ENCODE results near the gene ZDHHC16. TPM values are rescaled to one million over a fixed set of nuclear protein-coding genes. Genes with fewer than 3 reads are reported as not detected.

Gene ZDHHC16
- total RNA-seq, 1 experiment from 2014 or later: 43.5 TPM

DNA sequence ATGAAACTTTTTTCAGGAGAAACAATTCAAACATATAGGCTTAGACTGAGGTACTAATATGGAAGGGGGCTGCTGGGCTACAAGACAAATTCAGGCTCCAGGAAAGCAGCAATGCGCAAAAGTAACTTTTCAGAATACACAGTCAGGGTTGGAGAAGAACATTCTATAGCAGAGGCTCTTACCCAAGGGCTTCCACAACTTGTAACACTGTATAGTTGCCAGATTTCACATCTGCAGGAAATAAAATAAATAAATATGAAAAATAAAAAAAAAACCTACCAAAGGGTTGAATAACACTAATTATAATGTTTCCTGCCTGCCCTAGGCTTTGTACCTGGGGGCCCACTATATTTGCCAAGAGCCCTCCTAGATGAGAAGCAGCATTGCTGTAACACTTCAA, 37.9 kb downstream of the ZDHHC16 start:
- H3K4me1 ChIP-seq: no peaks in the 10 kb centered on the region
- no peak for TF ChIP-seq CTCF (IDR thresholded peaks at IDR 0.05; ENCODE audit: insufficient read depth in 1 of 2, low read depth in 1 of 2, low read length in 1 of 2, severe bottlenecking in 1 of 2, unreplicated experiment in 1 of 2)
- H3K27ac Mint-ChIP-seq (ENCODE audit: unreplicated experiment): no peak overlapping the region
- H3K27me3 ChIP-seq (replicated peaks; ENCODE audit: control insufficient read depth, insufficient read depth, low read length): no peaks in the 10 kb centered on the region
- no peak for DNase-seq
- no TSS peak for BruUV-seq (replicated peaks)
- no peaks in the 10 kb centered on the region for H3K9me3 Mint-ChIP-seq (ENCODE audit: unreplicated experiment)
- H3K4me3 ChIP-seq (ENCODE audit: low read depth, low read length): no peak overlapping the region
- POLR2A ChIA-PET: no interaction called here
- peaks cover 46% of the 10 kb centered on the region for H3K36me3 Mint-ChIP-seq (ENCODE audit: insufficient read depth, unreplicated experiment)
- CTCF ChIA-PET: no interaction called here
- H3K9me3 ChIP-seq: no peaks in the 10 kb centered on the region
- no peaks in the 10 kb centered on the region for H3K4me1 Mint-ChIP-seq (ENCODE audit: low read depth, unreplicated experiment)
- no peaks in the 10 kb centered on the region for H3K27me3 Mint-ChIP-seq (ENCODE audit: insufficient read depth, unreplicated experiment)
- no peak overlapping the region for H3K4me3 Mint-ChIP-seq (ENCODE audit: unreplicated experiment)
- intact Hi-C loops (cut with micrococcal nuclease; ENCODE audit: unreplicated experiment): no loop called here
- H3K36me3 ChIP-seq (ENCODE audit: control insufficient read depth, insufficient read depth, low read length): no peaks in the 10 kb centered on the region; the same call in none of the 2 replicates

- H3K4me1 ChIP-seq: no peaks in the 10 kb centered on the region
- no peaks in the 10 kb centered on the region; the same call in 1 of the 2 replicates for H3K36me3 ChIP-seq (ENCODE audit: control insufficient read depth, insufficient read depth, low read length)
- no TSS peak for BruUV-seq (replicated peaks)
- H3K4me3 Mint-ChIP-seq (ENCODE audit: unreplicated experiment): no peak overlapping the region
- CTCF ChIA-PET: no interaction called here
- H3K36me3 Mint-ChIP-seq (ENCODE audit: insufficient read depth, unreplicated experiment): peaks cover 37% of the 10 kb centered on the region
- no peaks in the 10 kb centered on the region for H3K4me1 Mint-ChIP-seq (ENCODE audit: low read depth, unreplicated experiment)
- H3K9me3 Mint-ChIP-seq (ENCODE audit: unreplicated experiment): no peaks in the 10 kb centered on the region
- no peak for TF ChIP-seq CTCF (IDR thresholded peaks at IDR 0.05; ENCODE audit: insufficient read depth in 1 of 2, low read depth in 1 of 2, low read length in 1 of 2, severe bottlenecking in 1 of 2, unreplicated experiment in 1 of 2)
- POLR2A ChIA-PET: no interaction called here
- intact Hi-C loops (cut with micrococcal nuclease; ENCODE audit: unreplicated experiment): no loop called here
- H3K27me3 Mint-ChIP-seq (ENCODE audit: insufficient read depth, unreplicated experiment): no peaks in the 10 kb centered on the region
- DNase-seq: no peak
- H3K27ac Mint-ChIP-seq (ENCODE audit: unreplicated experiment): no peak overlapping the region
- H3K9me3 ChIP-seq: no peaks in the 10 kb centered on the region
- no peak overlapping the region for H3K4me3 ChIP-seq (ENCODE audit: low read depth, low read length)
- no peaks in the 10 kb centered on the region for H3K27me3 ChIP-seq (replicated peaks; ENCODE audit: control insufficient read depth, insufficient read depth, low read length)
Measured at GRCh38 chr10:97485647-97486281, 39.8 kb downstream of the ZDHHC16 start.

- Mint-ChIP-seq H3K4me1 (ENCODE audit: low read depth, unreplicated experiment) (peaks cover 10% of the 10 kb centered on the region), H3K27me3 (ENCODE audit: insufficient read depth, unreplicated experiment) (no peaks in the 10 kb centered on the region), H3K36me3 (ENCODE audit: insufficient read depth, unreplicated experiment) (peaks cover 9% of the 10 kb centered on the region), H3K27ac (ENCODE audit: unreplicated experiment) (no peak overlapping the region), H3K9me3 (ENCODE audit: unreplicated experiment) (no peaks in the 10 kb centered on the region), H3K4me3 (ENCODE audit: unreplicated experiment) (no peak overlapping the region)
- POLR2A ChIA-PET: no interaction called here
- Histone ChIP-seq H3K36me3 (ENCODE audit: control insufficient read depth, insufficient read depth, low read length) (no peaks in the 10 kb centered on the region), H3K4me3 (ENCODE audit: low read depth, low read length) (no peak overlapping the region), H3K4me1 (peaks cover 11% of the 10 kb centered on the region), H3K9me3 (no peaks in the 10 kb centered on the region), H3K27me3 (replicated peaks; ENCODE audit: control insufficient read depth, insufficient read depth, low read length) (no peaks in the 10 kb centered on the region)
- no TSS peak for BruUV-seq (replicated peaks)
- TF ChIP-seq CTCF (IDR thresholded peaks at IDR 0.05; ENCODE audit: insufficient read depth in 1 of 2, low read depth in 1 of 2, low read length in 1 of 2, severe bottlenecking in 1 of 2, unreplicated experiment in 1 of 2): no peak
- CTCF ChIA-PET: interaction anchor here (0.6 kb wide), 1 partner anchor 1943 kb away, joined by 3 read pairs; no protein-coding TSS in a partner anchor
- DNase-seq: no peak
- intact Hi-C loops (cut with micrococcal nuclease; ENCODE audit: unreplicated experiment): no loop called here
Measured at GRCh38 chr10:97490592-97490991, 44.6 kb downstream of the ZDHHC16 start.

Data from Caco-2 (cell line).